CD4-positive, alpha-beta T cell treated with Interferon alpha-2 for 1 hour (primary cell): ENCODE data around the gene HRH1.
"Not testable (repeated sequence)": the region's sequence is repeated elsewhere in the genome, so short reads cannot be mapped to it uniquely, and the experiment has no call there.

Experiments used
- DNase-seq, 2 donors: peaks; one replicate each; pipeline ENCODE4 v3.0.0-alpha.2; 2020 to 2022

Gene HRH1

GRCh38 chr3:11173828-11174465 lies 19.7 kb downstream of the HRH1 start:
- DNase-seq: no peak

- no peak for DNase-seq
These were observed 24.1 kb downstream of the HRH1 start for GRCh38 chr3:11178421-11178820.

GRCh38 chr3:11184328-11184969 lies 30.2 kb downstream of the HRH1 start:
- DNase-seq: not testable (repeated sequence)

- no peak for DNase-seq
These were observed 30.9 kb downstream of the HRH1 start for GRCh38 chr3:11185144-11185543.

GRCh38 chr3:11185564-11186317 lies 31.4 kb downstream of the HRH1 start:
- no peak for DNase-seq

GRCh38 chr3:11186318-11186692 lies 32.0 kb downstream of the HRH1 start:
- DNase-seq: no peak

- DNase-seq: no peak
These were observed 32.5 kb downstream of the HRH1 start for GRCh38 chr3:11186771-11187191.

GRCh38 chr3:11187681-11188080 lies 33.4 kb downstream of the HRH1 start:
- DNase-seq: no peak

- DNase-seq: no peak
These were observed 33.9 kb downstream of the HRH1 start for GRCh38 chr3:11188231-11188630.

- no peak for DNase-seq
These were observed 40.9 kb downstream of the HRH1 start for GRCh38 chr3:11195201-11195600.

GRCh38 chr3:11195721-11196332 lies 41.5 kb downstream of the HRH1 start:
- no peak for DNase-seq

- DNase-seq: no peak
These were observed 43.2 kb downstream of the HRH1 start for GRCh38 chr3:11197484-11197883.

GRCh38 chr3:11198070-11198469 lies 43.8 kb downstream of the HRH1 start:
- no peak for DNase-seq

GRCh38 chr3:11198495-11198894 lies 44.2 kb downstream of the HRH1 start:
- no peak for DNase-seq

- DNase-seq: no peak
These were observed 45.9 kb downstream of the HRH1 start for GRCh38 chr3:11199902-11200845.

- DNase-seq: no peak
These were observed 47.1 kb downstream of the HRH1 start for GRCh38 chr3:11201251-11202019.

GRCh38 chr3:11203961-11204360 lies 49.7 kb downstream of the HRH1 start:
- no peak for DNase-seq

GRCh38 chr3:11204697-11205348 lies 50.5 kb downstream of the HRH1 start:
- no peak for DNase-seq

- not testable (repeated sequence) for DNase-seq
These were observed 51.6 kb downstream of the HRH1 start for GRCh38 chr3:11205881-11206280.

- no peak for DNase-seq
These were observed 52.0 kb downstream of the HRH1 start for GRCh38 chr3:11206316-11206715.

- DNase-seq: no peak
These were observed 52.7 kb downstream of the HRH1 start for GRCh38 chr3:11206953-11207352.
